Body of pancreas (tissue), 4 donors: Measurements from ENCODE around the gene QSOX1.

ENCODE experiments used
- POLR2A ChIP-seq, 3 donors: fragments of 450-650 bp; IDR thresholded peaks; one replicate each; pipeline ENCODE4 v1.6.1; 2016; ENCODE audit warnings: antibody characterized with exemption in 3 of 3, mild to moderate bottlenecking in 2 of 3
- TF ChIP-seq, protein P1 (sequence below), 7 experiments: fragments of 450-650 bp in 4 of 7; fragments of 200-600 bp in 3 of 7; sonication (generic) in 3 of 7; IDR thresholded peaks; one replicate each; pipeline ENCODE4 v1.5.1; 2016 to 2019; ENCODE audit warnings: antibody characterized with exemption in 7 of 7

DNA sequence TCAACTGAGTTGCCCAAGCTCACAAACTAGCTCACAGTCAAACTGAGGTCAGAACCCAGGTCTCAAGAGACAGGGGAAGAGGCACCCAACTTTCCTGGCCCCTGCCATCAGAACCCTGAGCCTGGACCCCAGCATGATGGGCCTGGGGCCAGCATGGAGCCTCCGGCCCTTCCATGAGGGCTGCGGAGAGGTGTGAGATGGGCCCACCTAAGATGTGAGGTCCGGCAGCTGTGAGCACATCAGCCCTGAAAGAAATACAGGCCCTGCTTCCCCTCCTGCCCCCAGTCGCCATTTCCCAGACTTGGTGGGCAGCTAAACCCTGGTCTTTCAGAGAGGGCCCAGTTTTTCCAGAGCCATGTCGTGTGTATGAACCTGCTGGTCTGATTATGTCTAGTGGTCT, 30.6 kb downstream of the QSOX1 start:
- TF ChIP-seq, protein P1, sequence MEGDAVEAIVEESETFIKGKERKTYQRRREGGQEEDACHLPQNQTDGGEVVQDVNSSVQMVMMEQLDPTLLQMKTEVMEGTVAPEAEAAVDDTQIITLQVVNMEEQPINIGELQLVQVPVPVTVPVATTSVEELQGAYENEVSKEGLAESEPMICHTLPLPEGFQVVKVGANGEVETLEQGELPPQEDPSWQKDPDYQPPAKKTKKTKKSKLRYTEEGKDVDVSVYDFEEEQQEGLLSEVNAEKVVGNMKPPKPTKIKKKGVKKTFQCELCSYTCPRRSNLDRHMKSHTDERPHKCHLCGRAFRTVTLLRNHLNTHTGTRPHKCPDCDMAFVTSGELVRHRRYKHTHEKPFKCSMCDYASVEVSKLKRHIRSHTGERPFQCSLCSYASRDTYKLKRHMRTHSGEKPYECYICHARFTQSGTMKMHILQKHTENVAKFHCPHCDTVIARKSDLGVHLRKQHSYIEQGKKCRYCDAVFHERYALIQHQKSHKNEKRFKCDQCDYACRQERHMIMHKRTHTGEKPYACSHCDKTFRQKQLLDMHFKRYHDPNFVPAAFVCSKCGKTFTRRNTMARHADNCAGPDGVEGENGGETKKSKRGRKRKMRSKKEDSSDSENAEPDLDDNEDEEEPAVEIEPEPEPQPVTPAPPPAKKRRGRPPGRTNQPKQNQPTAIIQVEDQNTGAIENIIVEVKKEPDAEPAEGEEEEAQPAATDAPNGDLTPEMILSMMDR (IDR thresholded peaks at IDR 0.05) = no peak
- no peak for TF ChIP-seq POLR2A (IDR thresholded peaks at IDR 0.05)
